K562 (cell line): ENCODE data around the gene SOX30. TPM values are rescaled to one million over a fixed set of nuclear protein-coding genes. Genes with fewer than 3 reads are reported as not detected.

Source experiments
- ATAC-seq: fragments of 200-7000 bp; cut with Tn5 transposase; 3 replicates; pipeline ENCODE4 v1.9.1; 2020; ENCODE audit warnings: moderate library complexity
- BruUV-seq: library from RNA; stranded (reverse); fragments of 400-500 nt; replicated peaks from 2 replicates; lab custom pipeline; 2021; lab: Mats Ljungman, UMichigan
- CTCF ChIA-PET: fragments of 300-600 bp; formaldehyde crosslinking; extraction: SDS; loops from one replicate; lab custom pipeline; 2021; ENCODE audit warnings: low intra/inter-chr PET ratio; lab: Yijun Ruan, JAX
- POLR2A ChIA-PET: fragments of 300-600, 350-650 bp; sonication (Branson Sonifier 250); formaldehyde crosslinking; extraction: SDS; loops from one replicate; lab custom pipeline; 2021; ENCODE audit warnings: antibody characterized with exemption, inconsistent platforms; lab: Yijun Ruan, JAX
- DNase-seq, 4 experiments: peaks; one replicate each; pipeline versions ENCODE4 v3.0.0 to v3.0.0-alpha.2; 2011 to 2018; ENCODE audit warnings: low spot score in 3 of 4, mixed read lengths in 3 of 4; ENCODE audit errors: extremely low read depth in 1 of 4
- FAIRE-seq: peaks from 2 replicates; lab custom pipeline; 2011; peaks lifted over from hg19 to GRCh38; lab: Jason Lieb, UNC
- H2AFZ ChIP-seq: 2 replicates; pipeline ENCODE4 v1.6.0; 2011; ENCODE audit warnings: low read depth, low read length, control low read depth, inconsistent platforms
- H3K27ac ChIP-seq: fragments of 200-600 bp; 3 replicates; pipeline ENCODE4 v1.8.0; 2011; ENCODE audit warnings: low read depth, mild to moderate bottlenecking, control low read depth, inconsistent platforms, low read length, moderate library complexity, mixed read lengths; ENCODE audit errors: extremely low read depth
- H3K27me3 ChIP-seq, 2 experiments: fragments of 300-600 bp in 1 of 2; 2 replicates in 1 of 2; 3 replicates in 1 of 2; pipeline versions ENCODE4 v1.6.0 to v1.8.0; 2011; ENCODE audit warnings: inconsistent platforms in 2 of 2, low read length in 2 of 2, mild to moderate bottlenecking in 1 of 2, mixed read lengths in 1 of 2, moderate library complexity in 1 of 2; ENCODE audit not compliant: control insufficient read depth in 2 of 2, insufficient read depth in 2 of 2
- H3K36me3 ChIP-seq: fragments of 300-600 bp; 3 replicates; pipeline ENCODE4 v1.8.0; 2011; ENCODE audit warnings: mild to moderate bottlenecking, low read length, inconsistent platforms; ENCODE audit not compliant: control insufficient read depth, insufficient read depth
- H3K4me1 ChIP-seq, 2 experiments: fragments of 200-600 bp in 1 of 2; replicated peaks in 1 of 2; 2 replicates in 1 of 2; 3 replicates in 1 of 2; pipeline versions ENCODE4 v1.5.1 to v1.8.0; 2011; ENCODE audit warnings: inconsistent platforms in 2 of 2, low read length in 2 of 2, mild to moderate bottlenecking in 1 of 2, mixed read lengths in 1 of 2, moderate library complexity in 1 of 2; ENCODE audit not compliant: control insufficient read depth in 2 of 2, insufficient read depth in 2 of 2
- H3K4me2 ChIP-seq: 2 replicates; pipeline ENCODE4 v1.6.1; 2011; ENCODE audit warnings: low read length, control low read depth, inconsistent platforms, mixed read lengths; ENCODE audit not compliant: insufficient read depth
- H3K4me3 ChIP-seq: fragments of 200-600 bp; sonication (generic), shearing (Covaris generic); 2 replicates; pipeline ENCODE4 v1.5.1; 2016; ENCODE audit warnings: control low read depth, inconsistent platforms
- H3K79me2 ChIP-seq: fragments of 200-600 bp; 3 replicates; pipeline ENCODE4 v1.8.0; 2011; ENCODE audit warnings: low read length, inconsistent platforms; ENCODE audit not compliant: control insufficient read depth, insufficient read depth
- H3K9ac ChIP-seq, 2 experiments: 2 replicates each; pipeline versions ENCODE4 v1.6.0 to v1.6.1; 2011; ENCODE audit warnings: low read depth in 2 of 2, low read length in 2 of 2, control low read depth in 1 of 2, inconsistent platforms in 1 of 2, mild to moderate bottlenecking in 1 of 2, mixed read lengths in 1 of 2; ENCODE audit not compliant: insufficient read depth in 1 of 2
- H3K9me1 ChIP-seq: one replicate; pipeline ENCODE4 v1.6.0; 2011; ENCODE audit warnings: inconsistent platforms, mild to moderate bottlenecking, low read length, moderate library complexity; ENCODE audit not compliant: control insufficient read depth, insufficient read depth
- H3K9me3 ChIP-seq: replicated peaks from 2 replicates; pipeline ENCODE4 v1.5.1; 2011; ENCODE audit warnings: low read depth, low read length, inconsistent platforms; ENCODE audit not compliant: control insufficient read depth, insufficient read depth
- H4K20me1 ChIP-seq: replicated peaks from 2 replicates; pipeline ENCODE4 v1.6.1; 2011; ENCODE audit warnings: low read length, inconsistent platforms, mixed read lengths; ENCODE audit not compliant: control insufficient read depth, insufficient read depth
- ARID1B ChIP-seq: fragments of 450-650 bp; IDR thresholded peaks from 2 replicates; pipeline ENCODE4 v1.6.1; 2016; ENCODE audit warnings: antibody characterized with exemption, mild to moderate bottlenecking, inconsistent platforms
- CHCHD3 ChIP-seq: fragments of 250-450 bp; sonication (Bioruptor Pico); IDR thresholded peaks from 2 replicates; pipeline ENCODE4 v2.1.2; 2022; ENCODE audit warnings: mild to moderate bottlenecking
- FUS ChIP-seq: fragments of 200-400 bp; formaldehyde crosslinking; optimal IDR thresholded peaks from 2 replicates; pipeline ENCODE3; 2017; ENCODE audit warnings: low read depth, low read length
- MAFK ChIP-seq: IDR thresholded peaks from 2 replicates; pipeline ENCODE4 v1.6.1; 2011; ENCODE audit warnings: low read length, improper control_type of control experiment
- RUNX1 ChIP-seq: sonication (generic); IDR thresholded peaks from 2 replicates; pipeline ENCODE4 v1.6.1; 2016; ENCODE audit warnings: antibody characterized with exemption, low read depth
- SOX6 ChIP-seq: fragments of 450-650 bp; IDR thresholded peaks from 2 replicates; pipeline ENCODE4 v1.6.1; 2014; ENCODE audit warnings: mild to moderate bottlenecking
- ZBED1 ChIP-seq: IDR thresholded peaks from 2 replicates; pipeline ENCODE4 v1.6.1; 2014
- ZBTB8A ChIP-seq: fragments of 450-650 bp; IDR thresholded peaks from 2 replicates; pipeline ENCODE4 v1.6.1; 2018; ENCODE audit warnings: mild to moderate bottlenecking, moderate library complexity; ENCODE audit not compliant: partially characterized antibody
- ZNF124 ChIP-seq: sonication (generic); formaldehyde crosslinking; IDR thresholded peaks from 2 replicates; pipeline ENCODE4 v1.8.1; 2022; ENCODE audit warnings: missing genetic modification reagents
- ZNF253 ChIP-seq: fragments of 250-450 bp; sonication (Bioruptor Pico); conservative IDR thresholded peaks from 2 replicates; pipeline ENCODE4 v1.6.1; 2021; ENCODE audit warnings: mild to moderate bottlenecking
- WGBS: fragments of 100-300 bp; shearing (Covaris generic); methylation state at CpG from one replicate; pipeline ENCODE4 v1.1.6; 2016; ENCODE audit warnings: low coverage, mixed read lengths; ENCODE audit not compliant: insufficient coverage; ENCODE audit errors: missing lambda C conversion rate; 5-methylcytosine and 5-hydroxymethylcytosine counted together
- in situ Hi-C: fragments of 300-500 bp; cut with MboI; formaldehyde crosslinking; loops from 4 replicates; pipeline ENCODE4 v1.15.0; 2018; ENCODE audit warnings: inconsistent platforms, mixed read lengths
- intact Hi-C: fragments of 100-400 bp; cut with micrococcal nuclease; formaldehyde crosslinking; loops from 2 replicates; pipeline ENCODE4 v1.14.2; 2022
- polyA plus RNA-seq, 8 experiments: library from polyadenylated mRNA; depleted of rRNA in 4 of 8; stranded (reverse) in 5 of 8; unstranded in 3 of 8; fragments of >200 nt; fragmentation: Nextera tagmentation in 2 of 8; fragmentation: Illumina TruSeq in 1 of 8; extraction: Ambion mirVana in 2 of 8; extraction: Trizol in 1 of 8; gene quantifications; 2 replicates each; pipeline versions ENCODE4 v1.2.1 to v1.2.3, GENCODE V29; 2011 to 2014; ENCODE audit warnings: inconsistent platforms in 1 of 8, missing spikeins in 1 of 8
- total RNA-seq, 7 experiments: library from RNA; depleted of rRNA in 6 of 7; stranded (reverse); fragments of >200 nt in 6 of 7; fragmentation: Illumina TruSeq in 2 of 7; extraction: Trizol in 2 of 7; gene quantifications; 2 replicates each; pipeline versions ENCODE4 v1.2.1 to v1.2.3, GENCODE V29; 2011 to 2021; ENCODE audit warnings: low replicate concordance in 1 of 7
- TF ChIP-seq, protein P1 (sequence below): sonication (generic); formaldehyde crosslinking; IDR thresholded peaks from 2 replicates; pipeline ENCODE4 v1.8.1; 2022; ENCODE audit warnings: missing genetic modification reagents
- TF ChIP-seq, protein P2 (sequence below): fragments of 450-650 bp; IDR thresholded peaks from 2 replicates; pipeline ENCODE4 v1.6.1; 2016; ENCODE audit warnings: missing biosample characterization, missing genetic modification characterization
- TF ChIP-seq, protein P3 (sequence below), 2 experiments: fragments of 450-650 bp in 1 of 2; sonication (generic) in 1 of 2; formaldehyde crosslinking in 1 of 2; IDR thresholded peaks; 2 replicates each; pipeline versions ENCODE4 v1.7.1 to v1.9.0; 2016 to 2022; ENCODE audit warnings: inconsistent platforms in 1 of 2, mild to moderate bottlenecking in 1 of 2, missing genetic modification reagents in 1 of 2

The SOX30 gene
- total and polyA plus RNA-seq, 9 of the 15 experiments (the other 6 are each of a cell fraction or from before 2014, with no cell fraction given) = not detected

DNA sequence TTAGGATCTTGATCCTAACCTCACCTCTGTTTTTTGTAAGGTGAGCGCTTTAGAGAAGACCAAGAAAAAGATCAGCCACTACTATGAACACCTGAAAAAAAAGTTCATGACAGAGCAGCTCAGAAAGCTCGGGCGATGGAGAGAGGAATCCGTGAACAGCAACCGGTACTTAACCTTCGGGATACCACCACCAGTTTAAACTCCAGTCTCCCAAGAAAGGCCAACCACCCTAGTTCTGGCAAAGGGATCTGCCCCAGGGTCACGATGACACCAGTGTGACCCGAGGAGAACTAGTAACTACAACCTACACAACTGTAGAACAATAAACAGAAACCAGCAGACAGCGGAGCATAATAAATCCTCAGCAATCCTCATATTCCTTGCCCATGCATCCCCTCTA lies 27.6 kb upstream of the SOX30 start:
- Histone ChIP-seq H3K79me2 (no peaks in the 10 kb centered on the region), H2AFZ (no peak overlapping the region), H3K36me3 (no peaks in the 10 kb centered on the region), H3K4me2 (no peak overlapping the region), H3K4me1 (no peaks in the 10 kb centered on the region), H3K27ac (no peak overlapping the region), H3K9ac (no peak overlapping the region), H3K9me3 (no peaks in the 10 kb centered on the region), H3K9me1 (no peaks in the 10 kb centered on the region), H3K27me3 (peaks cover 10 to 34% of the 10 kb centered on the region in 2 experiments), H3K4me3 (no peak overlapping the region), H4K20me1 (no peaks in the 10 kb centered on the region)
- BruUV-seq = no TSS peak
- FAIRE-seq (no peak), DNase-seq (no peak), ATAC-seq (no peak)
- WGBS = 2% methylated on average over 9 of the region's 9 CpGs
- intact Hi-C loops = no loop called here
- CTCF ChIA-PET = no interaction called here
- in situ Hi-C loops = no loop called here
- POLR2A ChIA-PET = no interaction called here
- TF ChIP-seq ARID1B (no peak), ZNF124 (CRISPR knock-in tag) (no peak), RUNX1 (no peak), MAFK (no peak), ZNF253 (CRISPR knock-in tag) (no peak), FUS (no peak), CHCHD3 (CRISPR knock-in tag) (no peak), SOX6 (no peak), ZBTB8A (no peak), ZBED1 (no peak)
- TF ChIP-seq, protein P1, sequence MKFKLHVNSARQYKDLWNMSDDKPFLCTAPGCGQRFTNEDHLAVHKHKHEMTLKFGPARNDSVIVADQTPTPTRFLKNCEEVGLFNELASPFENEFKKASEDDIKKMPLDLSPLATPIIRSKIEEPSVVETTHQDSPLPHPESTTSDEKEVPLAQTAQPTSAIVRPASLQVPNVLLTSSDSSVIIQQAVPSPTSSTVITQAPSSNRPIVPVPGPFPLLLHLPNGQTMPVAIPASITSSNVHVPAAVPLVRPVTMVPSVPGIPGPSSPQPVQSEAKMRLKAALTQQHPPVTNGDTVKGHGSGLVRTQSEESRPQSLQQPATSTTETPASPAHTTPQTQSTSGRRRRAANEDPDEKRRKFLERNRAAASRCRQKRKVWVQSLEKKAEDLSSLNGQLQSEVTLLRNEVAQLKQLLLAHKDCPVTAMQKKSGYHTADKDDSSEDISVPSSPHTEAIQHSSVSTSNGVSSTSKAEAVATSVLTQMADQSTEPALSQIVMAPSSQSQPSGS = no peak
- TF ChIP-seq, protein P2, sequence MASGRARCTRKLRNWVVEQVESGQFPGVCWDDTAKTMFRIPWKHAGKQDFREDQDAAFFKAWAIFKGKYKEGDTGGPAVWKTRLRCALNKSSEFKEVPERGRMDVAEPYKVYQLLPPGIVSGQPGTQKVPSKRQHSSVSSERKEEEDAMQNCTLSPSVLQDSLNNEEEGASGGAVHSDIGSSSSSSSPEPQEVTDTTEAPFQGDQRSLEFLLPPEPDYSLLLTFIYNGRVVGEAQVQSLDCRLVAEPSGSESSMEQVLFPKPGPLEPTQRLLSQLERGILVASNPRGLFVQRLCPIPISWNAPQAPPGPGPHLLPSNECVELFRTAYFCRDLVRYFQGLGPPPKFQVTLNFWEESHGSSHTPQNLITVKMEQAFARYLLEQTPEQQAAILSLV (tag) = no peak
- TF ChIP-seq, protein P3, sequence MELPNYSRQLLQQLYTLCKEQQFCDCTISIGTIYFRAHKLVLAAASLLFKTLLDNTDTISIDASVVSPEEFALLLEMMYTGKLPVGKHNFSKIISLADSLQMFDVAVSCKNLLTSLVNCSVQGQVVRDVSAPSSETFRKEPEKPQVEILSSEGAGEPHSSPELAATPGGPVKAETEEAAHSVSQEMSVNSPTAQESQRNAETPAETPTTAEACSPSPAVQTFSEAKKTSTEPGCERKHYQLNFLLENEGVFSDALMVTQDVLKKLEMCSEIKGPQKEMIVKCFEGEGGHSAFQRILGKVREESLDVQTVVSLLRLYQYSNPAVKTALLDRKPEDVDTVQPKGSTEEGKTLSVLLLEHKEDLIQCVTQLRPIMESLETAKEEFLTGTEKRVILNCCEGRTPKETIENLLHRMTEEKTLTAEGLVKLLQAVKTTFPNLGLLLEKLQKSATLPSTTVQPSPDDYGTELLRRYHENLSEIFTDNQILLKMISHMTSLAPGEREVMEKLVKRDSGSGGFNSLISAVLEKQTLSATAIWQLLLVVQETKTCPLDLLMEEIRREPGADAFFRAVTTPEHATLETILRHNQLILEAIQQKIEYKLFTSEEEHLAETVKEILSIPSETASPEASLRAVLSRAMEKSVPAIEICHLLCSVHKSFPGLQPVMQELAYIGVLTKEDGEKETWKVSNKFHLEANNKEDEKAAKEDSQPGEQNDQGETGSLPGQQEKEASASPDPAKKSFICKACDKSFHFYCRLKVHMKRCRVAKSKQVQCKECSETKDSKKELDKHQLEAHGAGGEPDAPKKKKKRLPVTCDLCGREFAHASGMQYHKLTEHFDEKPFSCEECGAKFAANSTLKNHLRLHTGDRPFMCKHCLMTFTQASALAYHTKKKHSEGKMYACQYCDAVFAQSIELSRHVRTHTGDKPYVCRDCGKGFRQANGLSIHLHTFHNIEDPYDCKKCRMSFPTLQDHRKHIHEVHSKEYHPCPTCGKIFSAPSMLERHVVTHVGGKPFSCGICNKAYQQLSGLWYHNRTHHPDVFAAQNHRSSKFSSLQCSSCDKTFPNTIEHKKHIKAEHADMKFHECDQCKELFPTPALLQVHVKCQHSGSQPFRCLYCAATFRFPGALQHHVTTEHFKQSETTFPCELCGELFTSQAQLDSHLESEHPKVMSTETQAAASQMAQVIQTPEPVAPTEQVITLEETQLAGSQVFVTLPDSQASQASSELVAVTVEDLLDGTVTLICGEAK (IDR thresholded peaks at IDR 0.05) = no peak
- TF ChIP-seq, protein P3 (CRISPR knock-in tag; IDR thresholded peaks at IDR 0.05) = no peak
